LHCN-M2 (cell line): Measurements from ENCODE around the gene DENR. TPM values are rescaled to one million over a fixed set of nuclear protein-coding genes. Genes with fewer than 3 reads are reported as not detected.

Experiments used
- DNase-seq: peaks from one replicate; pipeline ENCODE4 v3.0.0-alpha.2; 2012; ENCODE audit warnings: low read depth
- total RNA-seq: library from RNA; depleted of rRNA; stranded (reverse); fragments of >200 nt; gene quantifications from 2 replicates; pipeline ENCODE4 v1.2.3, GENCODE V29; 2014; rRNA removed

Gene DENR
- total RNA-seq, 1 experiment from 2014 or later: 46.4 TPM

DNA sequence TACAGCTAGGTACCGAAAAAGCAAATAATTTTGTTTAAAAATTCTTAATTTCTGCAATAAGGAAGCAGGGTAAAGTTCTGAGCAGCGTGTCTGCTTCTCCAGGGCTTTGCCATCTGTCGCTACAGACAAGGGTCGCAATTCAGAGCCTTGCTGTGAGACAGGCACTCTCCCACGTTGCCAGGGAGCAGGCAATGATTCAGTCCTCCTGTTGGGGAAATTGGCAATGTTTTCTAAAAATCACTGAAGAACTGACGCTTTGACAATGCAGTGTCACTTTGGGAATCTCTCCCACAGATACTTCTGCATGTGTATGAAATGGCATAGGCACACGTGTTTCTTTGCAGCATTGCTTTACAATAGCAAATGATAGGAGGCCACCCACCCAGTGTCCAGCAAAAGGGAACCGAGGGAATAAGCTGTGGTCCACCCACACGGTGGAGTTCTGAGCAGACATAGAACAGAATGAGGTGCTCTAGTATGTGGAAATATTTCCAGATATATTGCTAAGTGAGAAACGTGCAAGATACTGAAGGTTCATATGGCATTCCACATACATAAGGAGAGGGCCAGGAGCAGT lies 66.7 kb downstream of the DENR start:
- DNase-seq: no peak

DNA sequence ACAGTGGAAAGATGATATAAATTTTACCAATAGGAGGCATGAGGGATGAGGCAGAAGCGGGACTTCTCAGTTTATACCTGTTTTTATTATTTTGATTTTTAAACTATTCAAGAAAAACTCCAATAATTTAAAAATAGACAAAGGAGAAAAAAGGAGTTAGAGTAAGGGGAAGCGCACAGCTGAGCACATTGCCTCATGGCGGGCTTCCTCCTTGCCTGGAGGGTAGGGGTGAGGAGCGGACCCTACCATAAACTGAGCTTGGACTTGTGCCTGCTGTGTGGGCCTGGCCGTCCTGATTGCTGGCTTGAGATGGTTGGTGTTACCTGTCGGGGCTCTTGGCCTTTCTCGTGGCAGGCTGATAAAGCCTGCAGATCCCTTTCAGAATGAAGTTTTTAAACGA lies 67.5 kb downstream of the DENR start:
- DNase-seq: no peak

Other genes with a start within 250 kb of the DENR start
- gene RSRC2, start 225.9 kb upstream of the DENR start, total RNA-seq: 50.9 and 52.0 TPM in 2 replicates
- 39.7 and 41.7 TPM in 2 replicates for gene KNTC1, start 225.6 kb upstream of the DENR start, total RNA-seq
- gene HCAR2, start 49.5 kb upstream of the DENR start, total RNA-seq: not detected in 2 replicates
- not detected in 2 replicates for gene HCAR3, start 36.0 kb upstream of the DENR start, total RNA-seq
- not detected in 2 replicates for gene HCAR1, start 22.0 kb upstream of the DENR start, total RNA-seq
- 0.38 and 0.40 TPM in 2 replicates for gene CCDC62, start 21.7 kb downstream of the DENR start, total RNA-seq
- 14.1 and 15.6 TPM in 2 replicates for gene HIP1R, start 82.6 kb downstream of the DENR start, total RNA-seq
- gene VPS37B, start 143.3 kb downstream of the DENR start, total RNA-seq: 62.8 and 66.0 TPM in 2 replicates
- gene ABCB9, start 213.6 kb downstream of the DENR start, total RNA-seq: 4.6 and 7.8 TPM in 2 replicates
- 14.8 and 21.4 TPM in 2 replicates for gene OGFOD2, start 222.4 kb downstream of the DENR start, total RNA-seq
- gene ARL6IP4, start 227.9 kb downstream of the DENR start, total RNA-seq: 238 and 272 TPM in 2 replicates